ENCODE data around the gene ZSCAN22.

ZSCAN22 gene

DNA sequence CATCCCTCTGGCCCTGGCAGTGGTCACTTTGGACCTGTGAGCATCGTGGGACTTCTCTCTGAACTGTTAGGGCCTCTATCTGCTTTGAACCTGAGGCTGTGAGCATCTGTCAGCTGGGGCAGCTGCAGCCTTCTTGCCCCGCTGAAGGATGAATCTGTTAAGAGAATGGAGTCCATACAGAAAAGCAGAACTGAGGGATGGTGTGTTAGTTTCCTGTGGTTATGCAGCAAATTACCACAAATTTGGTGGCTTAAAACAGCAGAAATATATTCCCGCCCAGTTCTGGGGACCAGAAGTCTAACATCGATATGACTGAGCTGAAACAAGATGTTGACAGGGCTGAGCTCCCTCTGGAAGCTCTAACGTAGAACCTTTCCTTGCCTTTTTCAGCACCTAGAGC lies 37.4 kb downstream of the ZSCAN22 start:
- H3K4me1 Mint-ChIP-seq, result peaks cover 26% of the 10 kb centered on the region
- H3K27ac Mint-ChIP-seq, result no peak overlapping the region
- DNase-seq, result no peak
- TF ChIP-seq, protein P1, sequence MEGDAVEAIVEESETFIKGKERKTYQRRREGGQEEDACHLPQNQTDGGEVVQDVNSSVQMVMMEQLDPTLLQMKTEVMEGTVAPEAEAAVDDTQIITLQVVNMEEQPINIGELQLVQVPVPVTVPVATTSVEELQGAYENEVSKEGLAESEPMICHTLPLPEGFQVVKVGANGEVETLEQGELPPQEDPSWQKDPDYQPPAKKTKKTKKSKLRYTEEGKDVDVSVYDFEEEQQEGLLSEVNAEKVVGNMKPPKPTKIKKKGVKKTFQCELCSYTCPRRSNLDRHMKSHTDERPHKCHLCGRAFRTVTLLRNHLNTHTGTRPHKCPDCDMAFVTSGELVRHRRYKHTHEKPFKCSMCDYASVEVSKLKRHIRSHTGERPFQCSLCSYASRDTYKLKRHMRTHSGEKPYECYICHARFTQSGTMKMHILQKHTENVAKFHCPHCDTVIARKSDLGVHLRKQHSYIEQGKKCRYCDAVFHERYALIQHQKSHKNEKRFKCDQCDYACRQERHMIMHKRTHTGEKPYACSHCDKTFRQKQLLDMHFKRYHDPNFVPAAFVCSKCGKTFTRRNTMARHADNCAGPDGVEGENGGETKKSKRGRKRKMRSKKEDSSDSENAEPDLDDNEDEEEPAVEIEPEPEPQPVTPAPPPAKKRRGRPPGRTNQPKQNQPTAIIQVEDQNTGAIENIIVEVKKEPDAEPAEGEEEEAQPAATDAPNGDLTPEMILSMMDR (IDR thresholded peaks at IDR 0.05), result no peak
- peaks cover 4% of the 10 kb centered on the region for H3K27me3 Mint-ChIP-seq (ENCODE audit: low read depth, poor library complexity)
- no peaks in the 10 kb centered on the region for H3K9me3 Mint-ChIP-seq
- H3K4me3 Mint-ChIP-seq, result no peak overlapping the region
- H3K36me3 Mint-ChIP-seq (ENCODE audit: low read depth), result peaks cover 6% of the 10 kb centered on the region

DNA sequence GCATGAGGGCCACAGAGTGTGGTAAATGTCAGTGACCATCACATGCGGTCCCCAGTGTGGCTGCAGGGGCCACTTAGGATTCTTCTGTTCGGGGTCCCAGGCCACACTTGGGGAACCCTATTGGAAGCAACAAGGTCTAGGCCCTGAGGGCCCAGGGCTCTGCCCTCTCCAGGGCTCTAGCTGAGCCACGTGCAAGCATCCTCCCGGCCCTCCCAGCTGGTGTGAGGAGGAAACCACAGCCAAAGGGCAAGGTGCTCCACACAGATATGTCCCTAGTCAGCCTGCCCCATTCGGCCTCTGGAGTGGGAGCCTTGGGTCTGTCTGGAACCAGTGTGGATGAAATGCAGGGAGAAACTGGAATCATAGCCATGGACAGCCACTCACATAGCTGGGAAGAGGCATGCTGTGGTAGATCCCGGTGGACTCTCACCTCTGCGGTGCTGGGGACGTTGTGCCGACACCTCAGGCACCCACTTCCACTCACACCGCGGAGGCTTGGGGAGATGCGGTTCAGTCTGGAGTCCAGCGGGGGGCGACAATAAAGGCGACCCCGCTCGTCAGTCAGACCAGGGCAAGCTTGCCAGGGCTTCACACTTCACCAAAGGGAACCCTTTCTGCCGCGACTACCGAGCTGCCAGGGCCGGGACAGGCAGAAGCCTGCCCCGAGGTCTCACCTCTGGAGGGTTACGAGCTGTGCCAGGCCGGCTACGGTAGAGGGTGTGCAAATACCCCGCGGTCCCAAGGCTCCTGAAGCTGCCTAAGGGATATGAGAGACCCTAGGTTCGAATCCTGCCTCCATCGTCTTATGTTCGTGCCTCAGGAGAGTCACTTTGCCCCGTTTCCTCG lies 40.0 kb downstream of the ZSCAN22 start:
- peaks cover 15% of the 10 kb centered on the region for H3K36me3 Mint-ChIP-seq (ENCODE audit: low read depth)
- H3K9me3 Mint-ChIP-seq, result no peaks in the 10 kb centered on the region
- TF ChIP-seq, protein P1 (IDR thresholded peaks at IDR 0.05), result no peak
- no peak overlapping the region for H3K4me3 Mint-ChIP-seq
- DNase-seq, result no peak
- no peaks in the 10 kb centered on the region for H3K27me3 Mint-ChIP-seq (ENCODE audit: low read depth, poor library complexity)
- no peak overlapping the region for H3K27ac Mint-ChIP-seq
- peaks cover 11% of the 10 kb centered on the region for H3K4me1 Mint-ChIP-seq

DNA sequence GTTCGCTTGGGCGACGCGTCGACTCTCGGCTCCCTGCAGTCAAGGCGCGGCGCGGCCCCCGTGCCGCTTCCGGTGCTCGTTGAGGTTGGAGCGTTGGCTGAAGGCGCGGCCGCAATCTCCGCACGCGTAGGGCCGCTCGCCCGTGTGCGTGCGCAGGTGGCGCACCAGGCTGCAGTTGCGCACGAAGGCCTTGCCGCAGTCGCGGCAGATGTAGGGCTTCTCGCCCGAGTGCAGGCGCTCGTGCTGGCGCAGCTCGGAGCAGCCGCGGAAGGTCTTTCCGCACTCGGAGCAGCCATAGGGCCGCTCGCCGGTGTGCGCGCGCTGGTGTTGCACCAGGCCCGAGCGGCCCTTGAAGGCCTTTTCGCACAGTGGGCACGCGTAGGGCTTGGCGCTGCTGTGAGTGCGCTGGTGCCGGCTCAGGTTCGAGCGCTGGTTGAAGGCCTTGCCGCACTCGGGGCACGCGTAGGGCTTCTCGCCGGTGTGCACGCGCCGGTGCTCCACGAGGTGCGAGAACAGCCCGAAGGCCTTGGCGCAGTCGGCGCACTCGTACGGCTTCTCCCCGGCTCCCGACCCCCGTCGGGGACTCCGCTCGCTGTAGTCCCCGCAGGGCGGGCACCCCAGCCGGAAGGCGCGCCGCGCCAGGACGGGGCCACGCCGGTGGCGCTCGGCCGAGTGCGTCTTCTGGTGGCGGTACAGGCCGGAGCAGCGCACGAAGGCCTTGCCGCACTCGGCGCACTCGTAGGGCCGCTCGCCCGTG lies 41.1 kb downstream of the ZSCAN22 start:
- peaks cover 15% of the 10 kb centered on the region for H3K36me3 Mint-ChIP-seq (ENCODE audit: low read depth)
- H3K27ac Mint-ChIP-seq, result no peak overlapping the region
- H3K9me3 Mint-ChIP-seq, result no peaks in the 10 kb centered on the region
- TF ChIP-seq, protein P1 (IDR thresholded peaks at IDR 0.05), result no peak
- H3K27me3 Mint-ChIP-seq (ENCODE audit: low read depth, poor library complexity), result no peaks in the 10 kb centered on the region
- H3K4me3 Mint-ChIP-seq, result no peak overlapping the region
- H3K4me1 Mint-ChIP-seq, result peaks cover 6% of the 10 kb centered on the region
- no peak for DNase-seq

DNA sequence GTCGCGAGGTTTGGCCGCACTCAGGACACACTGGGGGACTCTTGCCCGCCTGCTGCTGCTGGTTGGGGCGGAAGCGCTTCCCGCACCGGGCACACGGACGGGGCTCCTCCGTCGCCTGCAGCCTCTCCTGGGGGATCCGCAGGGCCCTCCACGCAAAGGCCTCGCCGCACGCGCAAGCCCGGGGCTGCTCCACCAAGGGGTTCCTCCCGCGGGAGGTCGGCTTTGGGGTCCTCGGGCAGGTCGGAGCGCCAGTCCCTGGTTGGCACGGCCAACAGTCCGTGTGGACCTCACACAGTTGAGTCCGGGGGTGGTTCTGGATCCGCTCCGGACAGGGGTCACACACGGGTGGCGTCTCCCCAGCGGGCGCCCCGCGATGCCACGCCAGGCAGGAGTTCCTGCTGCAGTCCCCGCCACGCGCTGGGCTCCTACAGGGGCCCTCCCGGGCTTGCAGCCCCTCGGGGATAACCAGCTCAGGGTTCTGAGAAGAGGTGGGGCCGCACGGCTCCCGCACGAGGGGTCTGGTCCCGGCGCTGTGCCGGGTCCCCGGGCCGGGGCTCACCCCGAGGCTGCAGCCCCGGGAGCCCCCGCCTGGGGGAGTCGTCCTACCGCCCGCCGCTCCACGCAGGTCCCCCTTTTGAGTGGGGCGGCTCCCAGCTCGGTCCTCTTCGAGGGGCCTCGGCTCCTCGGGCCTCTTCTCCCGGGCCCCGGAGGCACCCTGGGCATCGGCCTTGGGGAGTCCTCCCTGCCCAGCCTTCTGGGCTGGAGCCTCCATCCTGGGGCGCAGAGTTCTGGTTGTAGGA lies 42.0 kb downstream of the ZSCAN22 start:
- no peaks in the 10 kb centered on the region for H3K9me3 Mint-ChIP-seq
- peaks cover 6% of the 10 kb centered on the region for H3K4me1 Mint-ChIP-seq
- DNase-seq, result no peak
- H3K27ac Mint-ChIP-seq, result no peak overlapping the region
- TF ChIP-seq, protein P1 (IDR thresholded peaks at IDR 0.05), result no peak
- H3K27me3 Mint-ChIP-seq (ENCODE audit: low read depth, poor library complexity), result no peaks in the 10 kb centered on the region
- no peak overlapping the region for H3K4me3 Mint-ChIP-seq
- H3K36me3 Mint-ChIP-seq (ENCODE audit: low read depth), result peaks cover 15% of the 10 kb centered on the region

DNA sequence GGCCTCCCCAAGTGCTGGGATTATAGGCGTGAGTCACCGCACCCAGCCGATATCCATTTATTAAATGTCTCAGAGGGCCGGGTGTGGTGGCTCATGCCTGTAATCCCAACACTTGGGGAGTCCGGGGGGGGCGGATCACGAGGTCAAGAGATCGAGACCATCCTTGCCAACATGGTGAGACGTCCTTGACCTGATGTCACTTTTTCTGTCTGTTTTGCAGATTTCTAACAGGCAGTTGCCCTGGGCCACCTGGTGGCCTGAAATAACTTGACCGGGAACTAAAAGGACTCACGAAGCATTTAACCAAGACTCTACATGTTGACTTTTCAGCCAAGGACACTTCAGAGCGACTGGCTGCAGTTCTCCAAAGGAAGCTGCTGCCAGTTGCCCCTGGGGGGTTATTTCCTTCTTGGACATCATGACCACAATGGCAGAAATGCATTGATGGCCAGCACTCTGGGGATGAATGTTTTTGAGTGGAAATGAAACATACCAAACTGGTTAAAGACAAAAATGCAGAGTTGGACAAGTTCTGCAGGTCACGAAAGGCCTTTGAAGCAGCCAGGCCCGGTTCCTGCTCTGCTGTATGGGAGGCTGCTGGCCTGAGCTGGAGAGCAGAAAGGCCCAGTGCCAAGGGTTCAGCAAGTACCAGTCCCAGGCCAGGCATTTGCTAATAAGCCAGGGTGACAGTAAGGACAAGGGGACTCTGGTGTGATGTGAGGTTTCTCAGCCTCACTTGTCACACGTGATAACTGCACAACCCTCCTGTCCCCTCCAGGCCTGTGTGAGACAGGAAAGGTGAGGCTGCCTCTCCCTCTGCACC lies 45.7 kb downstream of the ZSCAN22 start:
- TF ChIP-seq, protein P1 (IDR thresholded peaks at IDR 0.05), result peak; percentile 16
- no peak for DNase-seq
- Mint-ChIP-seq H3K4me1 (no peaks in the 10 kb centered on the region), H3K9me3 (no peaks in the 10 kb centered on the region), H3K27ac (peak overlapping the region; percentile 32), H3K27me3 (ENCODE audit: low read depth, poor library complexity) (no peaks in the 10 kb centered on the region), H3K36me3 (ENCODE audit: low read depth) (peaks cover 10% of the 10 kb centered on the region), H3K4me3 (no peak overlapping the region)

Data from nephron progenitor cell (in vitro differentiated cells).